T-cell (primary cell): ENCODE results near the gene HSFX3. TPM values are rescaled to one million over a fixed set of nuclear protein-coding genes. Genes with fewer than 3 reads are reported as not detected.
"Not testable (repeated sequence)": the region's sequence is repeated elsewhere in the genome, so short reads cannot be mapped to it uniquely, and the experiment has no call there.

Experiments
- ATAC-seq, 4 experiments: fragments of 200-7000 bp in 3 of 4; fragments of 150-1000 bp in 1 of 4; cut with Tn5 transposase; replicated peaks in 1 of 4; 1 replicate in 3 of 4; 2 replicates in 1 of 4; pipeline ENCODE4 v1.10.0; 2021; ENCODE audit warnings: moderate library complexity in 3 of 4, mild to moderate bottlenecking in 2 of 4, moderate number of reproducible peaks in 1 of 4
- CTCF ChIA-PET, 2 donors: fragments of 300-600 bp; sonication (Branson Sonifier 250); formaldehyde crosslinking; loops; one replicate each; lab custom pipeline; 2022; ENCODE audit warnings: antibody characterized with exemption in 2 of 2; lab: Charles Lee
- POLR2A ChIA-PET, 2 donors: fragments of 300-600 bp; sonication (Branson Sonifier 250); formaldehyde crosslinking; loops; one replicate each; lab custom pipeline; 2022; ENCODE audit warnings: antibody characterized with exemption in 2 of 2; lab: Charles Lee
- DNase-seq, 35 experiments: peaks; one replicate each; pipeline versions ENCODE4 v3.0.0 to v3.0.0-alpha.2; 2013 to 2023
- H3K27ac ChIP-seq: one replicate; pipeline ENCODE4 v1.5.1; 2013; ENCODE audit warnings: low read length
- H3K27me3 ChIP-seq, 2 experiments: replicated peaks in 1 of 2; 1 replicate in 1 of 2; 2 replicates in 1 of 2; pipeline versions ENCODE4 v1.6.1 to v1.7.0; 2013; ENCODE audit warnings: low read length in 1 of 2, mixed read lengths in 1 of 2; ENCODE audit not compliant: control insufficient read depth in 2 of 2, insufficient read depth in 2 of 2; ENCODE audit errors: extremely low read depth in 1 of 2
- H3K36me3 ChIP-seq, 2 donors: 1 replicate in 1 of 2; 2 replicates in 1 of 2; pipeline versions ENCODE4 v1.6.1 to v1.7.0; 2013; ENCODE audit warnings: low read length in 1 of 2; ENCODE audit not compliant: control insufficient read depth in 2 of 2, insufficient read depth in 1 of 2; ENCODE audit errors: extremely low read depth in 1 of 2
- H3K4me1 ChIP-seq, 2 experiments: 1 replicate in 1 of 2; 2 replicates in 1 of 2; pipeline versions ENCODE4 v1.6.1 to v1.7.0; 2013; ENCODE audit warnings: low read length in 2 of 2, mixed read lengths in 1 of 2; ENCODE audit not compliant: insufficient read depth in 2 of 2, control insufficient read depth in 1 of 2; ENCODE audit errors: extremely low read depth in 1 of 2
- H3K4me3 ChIP-seq, 2 donors: 1 replicate in 1 of 2; 2 replicates in 1 of 2; pipeline versions ENCODE4 v1.5.1 to v1.7.0; 2013; ENCODE audit warnings: mild to moderate bottlenecking in 2 of 2, low read length in 1 of 2, moderate library complexity in 1 of 2; ENCODE audit not compliant: control insufficient read depth in 1 of 2; ENCODE audit errors: extremely low read depth in 1 of 2
- H3K9me3 ChIP-seq: 2 replicates; pipeline ENCODE4 v1.7.0; 2013
- H3K27ac Mint-ChIP-seq, 2 donors: one replicate each; pipeline ENCODE4 v1.8.0; 2020 to 2021; ENCODE audit warnings: mild to moderate bottlenecking in 2 of 2, mixed read lengths in 2 of 2
- H3K27me3 Mint-ChIP-seq, 2 donors: one replicate each; pipeline ENCODE4 v1.8.0; 2021 to 2022; ENCODE audit warnings: mixed read lengths in 2 of 2
- H3K36me3 Mint-ChIP-seq: one replicate; pipeline ENCODE4 v1.8.0; 2021; ENCODE audit warnings: mixed read lengths
- H3K4me1 Mint-ChIP-seq, 3 donors: one replicate each; pipeline ENCODE4 v1.8.0; 2020 to 2022; ENCODE audit warnings: mixed read lengths in 3 of 3, mild to moderate bottlenecking in 1 of 3
- H3K4me3 Mint-ChIP-seq, 3 donors: one replicate each; pipeline ENCODE4 v1.8.0; 2020 to 2022; ENCODE audit warnings: mild to moderate bottlenecking in 3 of 3, mixed read lengths in 3 of 3, moderate library complexity in 3 of 3
- H3K9me3 Mint-ChIP-seq, 3 donors: one replicate each; pipeline ENCODE4 v1.8.0; 2020 to 2022; ENCODE audit warnings: mixed read lengths in 3 of 3
- WGBS: methylation state at CpG from one replicate; pipeline ENCODE4 v1.1.5; 2013; ENCODE audit warnings: missing lambda C conversion rate; ENCODE audit not compliant: insufficient coverage; 5-methylcytosine and 5-hydroxymethylcytosine counted together
- total RNA-seq, 35 experiments: library from RNA in 6 of 35; stranded (reverse) in 6 of 35; fragments of 120-200 nt in 1 of 35; gene quantifications; one replicate each; pipeline versions ENCODE4 v1.2.1 to v1.2.4 and lab custom pipeline; 2013 to 2026

Gene HSFX3, protein sequence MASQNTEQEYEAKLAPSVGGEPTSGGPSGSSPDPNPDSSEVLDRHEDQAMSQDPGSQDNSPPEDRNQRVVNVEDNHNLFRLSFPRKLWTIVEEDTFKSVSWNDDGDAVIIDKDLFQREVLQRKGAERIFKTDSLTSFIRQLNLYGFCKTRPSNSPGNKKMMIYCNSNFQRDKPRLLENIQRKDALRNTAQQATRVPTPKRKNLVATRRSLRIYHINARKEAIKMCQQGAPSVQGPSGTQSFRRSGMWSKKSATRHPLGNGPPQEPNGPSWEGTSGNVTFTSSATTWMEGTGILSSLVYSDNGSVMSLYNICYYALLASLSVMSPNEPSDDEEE
- total RNA-seq (not detected), total RNA-seq (lab: John Stamatoyannopoulos, UW) (0 to 0.06 (median 0) reads per million in 29 experiments)
- total RNA-seq (2013): not detected

DNA sequence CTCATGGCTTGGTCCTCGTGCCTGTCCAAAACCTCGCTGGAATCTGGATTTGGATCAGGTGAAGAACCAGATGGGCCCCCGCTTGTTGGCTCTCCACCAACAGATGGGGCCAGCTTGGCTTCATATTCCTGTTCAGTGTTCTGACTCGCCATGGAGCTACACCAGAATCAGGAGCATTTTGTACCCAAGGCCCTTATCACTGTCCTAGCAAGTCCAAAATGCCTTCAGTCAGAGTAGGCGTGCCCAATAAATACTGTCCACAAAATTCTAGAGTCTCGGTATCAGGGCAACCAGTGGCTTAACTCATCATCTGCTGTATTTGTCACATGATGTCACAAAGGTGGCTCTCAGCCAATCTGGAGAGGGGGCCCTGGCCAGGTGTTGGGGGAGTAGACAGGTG is at the start of gene HSFX3:
Gene HSFX3 (minus strand): TSS at position 224 of the 400 bp plus-strand sequence. CDS start 72 bp downstream, at position 152.
- H3K27me3 Mint-ChIP-seq, CTCF ChIA-PET, H3K27me3 ChIP-seq, ATAC-seq, H3K36me3 Mint-ChIP-seq, H3K36me3 ChIP-seq, H3K4me1 Mint-ChIP-seq, H3K4me3 ChIP-seq, H3K9me3 Mint-ChIP-seq, DNase-seq, H3K4me3 Mint-ChIP-seq, H3K27ac Mint-ChIP-seq, H3K4me1 ChIP-seq, POLR2A ChIA-PET, H3K27ac ChIP-seq, H3K9me3 ChIP-seq: not testable (repeated sequence)
- WGBS: no CpG with 5 or more reads among the region's 6 CpGs

DNA sequence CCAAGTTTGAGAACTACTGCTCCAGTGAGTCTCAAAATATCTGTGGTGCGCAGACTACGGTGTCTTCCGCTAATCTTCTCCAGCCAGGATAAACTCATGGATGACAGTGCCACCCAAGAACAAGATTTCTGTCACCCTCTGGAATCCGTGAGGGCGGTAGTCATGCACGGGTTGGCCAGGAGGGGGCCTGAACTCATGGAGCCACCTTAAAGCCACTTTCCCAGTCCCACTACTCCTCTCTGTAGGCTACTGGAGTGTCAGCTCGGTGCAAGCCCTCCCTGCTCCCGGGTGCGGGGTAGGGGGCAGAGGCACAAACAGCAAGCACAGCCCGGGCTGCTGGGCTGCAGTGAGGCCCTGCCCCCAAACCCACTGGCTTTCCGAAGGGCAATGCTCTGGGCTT is 48.9 kb upstream of the HSFX3 start:
- DNase-seq, H3K9me3 Mint-ChIP-seq, H3K27ac ChIP-seq, H3K4me1 ChIP-seq, H3K9me3 ChIP-seq, H3K27me3 ChIP-seq, H3K36me3 Mint-ChIP-seq, H3K27ac Mint-ChIP-seq, H3K4me3 Mint-ChIP-seq, H3K27me3 Mint-ChIP-seq, ATAC-seq, H3K36me3 ChIP-seq, H3K4me3 ChIP-seq, POLR2A ChIA-PET, CTCF ChIA-PET, H3K4me1 Mint-ChIP-seq: not testable (repeated sequence)
- WGBS: no CpG with 5 or more reads among the region's 11 CpGs

DNA sequence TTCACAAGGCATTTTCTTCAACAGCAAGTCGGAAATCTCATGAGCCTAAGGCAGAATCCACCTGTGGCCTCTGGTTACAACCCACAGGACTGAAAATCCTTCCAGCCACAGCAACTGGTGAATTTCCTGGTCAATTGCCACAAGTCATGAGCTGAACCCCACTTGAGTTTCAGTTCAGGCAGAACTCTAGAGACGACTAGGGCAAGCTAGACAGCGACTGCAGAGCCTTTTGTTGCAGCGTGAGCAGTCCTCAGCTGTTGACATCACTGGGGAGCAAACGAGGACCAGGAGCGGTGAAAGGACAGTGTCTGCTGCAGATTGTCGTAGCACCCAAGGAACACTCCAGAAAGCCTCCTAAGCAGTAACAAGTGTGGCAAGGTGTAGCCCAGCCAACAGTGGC is 46.2 kb upstream of the HSFX3 start:
- H3K9me3 ChIP-seq, ATAC-seq, H3K27ac ChIP-seq, H3K27ac Mint-ChIP-seq, H3K4me3 ChIP-seq, POLR2A ChIA-PET, DNase-seq, H3K27me3 ChIP-seq, H3K27me3 Mint-ChIP-seq, H3K36me3 ChIP-seq, H3K4me3 Mint-ChIP-seq, H3K4me1 ChIP-seq, H3K4me1 Mint-ChIP-seq, H3K9me3 Mint-ChIP-seq, H3K36me3 Mint-ChIP-seq, CTCF ChIA-PET: not testable (repeated sequence)
- no CpG with 5 or more reads among the region's 7 CpGs for WGBS

- H3K36me3 ChIP-seq, H3K27me3 ChIP-seq, ATAC-seq, H3K4me3 ChIP-seq, H3K27me3 Mint-ChIP-seq, CTCF ChIA-PET, H3K9me3 ChIP-seq, H3K27ac ChIP-seq, H3K4me1 Mint-ChIP-seq, H3K4me1 ChIP-seq, H3K4me3 Mint-ChIP-seq, H3K36me3 Mint-ChIP-seq, H3K27ac Mint-ChIP-seq, H3K9me3 Mint-ChIP-seq, POLR2A ChIA-PET, DNase-seq: not testable (repeated sequence)
- no CpG with 5 or more reads among the region's 17 CpGs for WGBS
Measured at GRCh38 chrX:149595214-149595613, 45.5 kb upstream of the HSFX3 start, which contains the start of gene HSFX2. HSFX2 (minus strand) TSS chrX:149595314; CDS start chrX:149594700, 614 bp downstream.

- H3K36me3 ChIP-seq, H3K9me3 Mint-ChIP-seq, H3K4me1 ChIP-seq, ATAC-seq, CTCF ChIA-PET, H3K27ac ChIP-seq, H3K4me3 Mint-ChIP-seq, POLR2A ChIA-PET, H3K36me3 Mint-ChIP-seq, H3K9me3 ChIP-seq, H3K27me3 ChIP-seq, H3K4me3 ChIP-seq, H3K4me1 Mint-ChIP-seq, H3K27me3 Mint-ChIP-seq, DNase-seq, H3K27ac Mint-ChIP-seq: not testable (repeated sequence)
- WGBS: no CpG with 5 or more reads among the region's 7 CpGs
Measured at GRCh38 chrX:149590993-149591392, 41.3 kb upstream of the HSFX3 start.

- WGBS: no CpG with 5 or more reads among the region's 12 CpGs
- CTCF ChIA-PET, ATAC-seq: not testable (repeated sequence)
Measured at GRCh38 chrX:149587359-149587758, 37.6 kb upstream of the HSFX3 start, which contains the start of gene MAGEA9B. MAGEA9B (minus strand) TSS chrX:149587459; CDS start chrX:149583179, 4,280 bp downstream.

More at GRCh38 chrX:149587359-149587758, 37.6 kb upstream of the HSFX3 start, which contains the start of gene MAGEA9B:
- H3K36me3 Mint-ChIP-seq, H3K9me3 ChIP-seq, H3K4me3 ChIP-seq, H3K27me3 ChIP-seq, H3K9me3 Mint-ChIP-seq, POLR2A ChIA-PET, H3K27me3 Mint-ChIP-seq, H3K27ac ChIP-seq, H3K27ac Mint-ChIP-seq, H3K36me3 ChIP-seq, H3K4me1 ChIP-seq, H3K4me3 Mint-ChIP-seq, DNase-seq, H3K4me1 Mint-ChIP-seq: not testable (repeated sequence)
